Epithelial cell of esophagus (primary cell): ENCODE measurements around the gene CHGA.

Experiments used
- DNase-seq: peaks from one replicate; pipeline ENCODE4 v3.0.0; 2010; ENCODE audit warnings: low read depth
- H3K4me3 ChIP-seq: 2 replicates; pipeline ENCODE4 v1.5.1; 2011; ENCODE audit warnings: mild to moderate bottlenecking, low read length, control low read depth
- TF ChIP-seq, protein P1 (sequence below): IDR thresholded peaks from 2 replicates; pipeline ENCODE4 v1.5.1; 2011; ENCODE audit warnings: low read depth, mild to moderate bottlenecking, low read length, control low read depth, inconsistent platforms; ENCODE audit not compliant: insufficient read depth; ENCODE audit errors: missing control alignments

Gene CHGA

DNA sequence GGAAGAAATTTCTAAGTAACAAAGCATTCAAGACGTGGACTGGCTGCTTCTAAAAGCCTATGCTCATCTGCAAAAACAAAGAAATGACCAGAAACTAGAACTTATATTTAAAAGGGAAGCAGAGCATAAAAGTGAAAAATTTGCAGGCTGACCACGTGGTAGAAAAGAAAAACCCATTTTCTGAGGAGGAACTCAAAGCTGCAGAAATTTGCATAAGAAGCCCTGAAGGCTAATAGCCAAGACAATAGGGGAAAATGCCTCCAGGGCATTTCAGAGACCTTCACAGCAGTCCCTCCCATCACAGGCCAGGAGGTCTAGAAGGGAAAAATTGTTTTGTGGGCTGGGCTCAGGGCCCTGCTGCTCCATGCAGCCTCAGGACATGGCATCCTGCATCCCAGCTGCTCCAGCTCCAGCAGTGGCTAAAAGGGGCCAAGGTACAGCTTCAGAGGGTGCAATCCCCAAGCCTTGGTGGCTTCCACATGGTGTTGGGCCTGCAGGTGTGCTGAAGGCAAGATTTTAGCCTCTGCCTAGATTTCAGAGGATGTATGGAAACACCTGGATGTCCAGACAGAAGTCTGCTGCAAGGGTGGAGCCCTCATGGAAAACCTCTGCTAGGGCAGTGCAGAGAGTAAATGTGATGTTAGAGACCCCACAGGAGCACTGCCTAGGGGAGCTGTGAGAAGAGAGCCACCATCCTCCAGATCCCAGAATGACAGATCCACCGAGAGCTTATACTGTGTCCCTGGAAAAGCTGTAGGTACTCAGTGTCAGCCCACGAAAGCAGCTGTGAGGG is 55.5 kb downstream of the CHGA start:
- DNase-seq, result no peak
- TF ChIP-seq, protein P1, sequence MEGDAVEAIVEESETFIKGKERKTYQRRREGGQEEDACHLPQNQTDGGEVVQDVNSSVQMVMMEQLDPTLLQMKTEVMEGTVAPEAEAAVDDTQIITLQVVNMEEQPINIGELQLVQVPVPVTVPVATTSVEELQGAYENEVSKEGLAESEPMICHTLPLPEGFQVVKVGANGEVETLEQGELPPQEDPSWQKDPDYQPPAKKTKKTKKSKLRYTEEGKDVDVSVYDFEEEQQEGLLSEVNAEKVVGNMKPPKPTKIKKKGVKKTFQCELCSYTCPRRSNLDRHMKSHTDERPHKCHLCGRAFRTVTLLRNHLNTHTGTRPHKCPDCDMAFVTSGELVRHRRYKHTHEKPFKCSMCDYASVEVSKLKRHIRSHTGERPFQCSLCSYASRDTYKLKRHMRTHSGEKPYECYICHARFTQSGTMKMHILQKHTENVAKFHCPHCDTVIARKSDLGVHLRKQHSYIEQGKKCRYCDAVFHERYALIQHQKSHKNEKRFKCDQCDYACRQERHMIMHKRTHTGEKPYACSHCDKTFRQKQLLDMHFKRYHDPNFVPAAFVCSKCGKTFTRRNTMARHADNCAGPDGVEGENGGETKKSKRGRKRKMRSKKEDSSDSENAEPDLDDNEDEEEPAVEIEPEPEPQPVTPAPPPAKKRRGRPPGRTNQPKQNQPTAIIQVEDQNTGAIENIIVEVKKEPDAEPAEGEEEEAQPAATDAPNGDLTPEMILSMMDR, result no peak
- no peak overlapping the region for H3K4me3 ChIP-seq

DNA sequence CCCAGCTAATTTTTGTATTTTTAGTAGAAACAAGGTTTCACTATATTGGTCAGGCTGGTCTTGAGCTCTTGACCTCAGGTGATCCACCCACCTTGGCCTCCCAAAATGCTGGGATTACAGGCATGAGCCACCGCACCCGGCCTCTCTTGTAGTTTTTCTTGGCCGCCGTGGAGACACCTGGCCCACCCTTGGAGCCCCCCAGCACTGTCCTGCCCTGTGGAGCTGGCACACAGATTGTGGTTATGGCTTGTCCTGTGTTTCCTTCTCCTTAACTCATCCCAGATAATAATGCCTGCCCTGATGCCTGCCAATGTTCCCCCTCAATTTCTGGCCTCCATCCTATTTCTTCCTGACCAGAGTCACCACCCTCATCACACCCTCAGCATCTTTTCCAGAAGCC is 57.9 kb downstream of the CHGA start:
- TF ChIP-seq, protein P1, result no peak
- no peak overlapping the region for H3K4me3 ChIP-seq
- no peak for DNase-seq

DNA sequence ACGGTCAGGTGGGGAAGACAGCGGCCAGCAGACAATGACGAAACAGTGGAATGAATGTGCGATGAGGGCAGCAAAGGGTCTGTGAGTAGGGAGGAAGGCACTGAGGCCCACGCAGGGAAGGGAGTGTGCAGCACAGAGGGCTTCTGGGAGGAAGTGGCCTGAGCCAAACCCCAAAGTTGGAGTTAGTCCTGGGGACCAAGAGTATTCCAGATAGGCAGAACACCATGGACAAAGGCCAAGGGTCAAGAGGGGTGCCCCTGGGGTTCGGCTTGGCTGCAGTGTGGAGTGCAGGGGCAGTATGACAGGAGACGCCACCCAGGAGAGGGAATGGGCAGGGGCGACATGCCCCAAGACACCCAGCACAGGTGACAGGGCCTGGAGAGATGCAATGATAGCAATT is 58.8 kb downstream of the CHGA start:
- TF ChIP-seq, protein P1, result no peak
- DNase-seq, result no peak

DNA sequence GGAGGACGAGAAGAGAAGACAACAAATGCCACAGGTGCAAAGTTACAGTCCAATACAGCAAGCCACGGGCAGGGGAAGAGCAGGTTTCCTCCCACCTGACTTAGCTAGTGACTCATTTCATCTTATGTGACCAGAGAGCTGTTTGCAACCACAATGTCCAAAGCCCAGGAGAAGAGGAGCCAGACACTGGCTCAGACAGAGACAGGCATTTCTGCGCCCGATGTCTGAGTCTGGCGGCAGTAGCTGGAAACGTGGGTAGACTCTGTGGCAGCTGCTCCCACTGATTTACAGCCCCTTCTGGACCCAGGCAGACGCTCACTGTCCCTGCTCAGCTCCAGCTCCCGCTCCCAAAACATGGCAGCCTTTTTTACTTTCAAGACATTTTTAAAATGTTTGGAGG is 60.0 kb downstream of the CHGA start:
- TF ChIP-seq, protein P1, result no peak
- no peak overlapping the region for H3K4me3 ChIP-seq
- DNase-seq, result peak; percentile 18

More for the DNA sequence above, 58.8 kb downstream of the CHGA start:
- no peak overlapping the region for H3K4me3 ChIP-seq

DNA sequence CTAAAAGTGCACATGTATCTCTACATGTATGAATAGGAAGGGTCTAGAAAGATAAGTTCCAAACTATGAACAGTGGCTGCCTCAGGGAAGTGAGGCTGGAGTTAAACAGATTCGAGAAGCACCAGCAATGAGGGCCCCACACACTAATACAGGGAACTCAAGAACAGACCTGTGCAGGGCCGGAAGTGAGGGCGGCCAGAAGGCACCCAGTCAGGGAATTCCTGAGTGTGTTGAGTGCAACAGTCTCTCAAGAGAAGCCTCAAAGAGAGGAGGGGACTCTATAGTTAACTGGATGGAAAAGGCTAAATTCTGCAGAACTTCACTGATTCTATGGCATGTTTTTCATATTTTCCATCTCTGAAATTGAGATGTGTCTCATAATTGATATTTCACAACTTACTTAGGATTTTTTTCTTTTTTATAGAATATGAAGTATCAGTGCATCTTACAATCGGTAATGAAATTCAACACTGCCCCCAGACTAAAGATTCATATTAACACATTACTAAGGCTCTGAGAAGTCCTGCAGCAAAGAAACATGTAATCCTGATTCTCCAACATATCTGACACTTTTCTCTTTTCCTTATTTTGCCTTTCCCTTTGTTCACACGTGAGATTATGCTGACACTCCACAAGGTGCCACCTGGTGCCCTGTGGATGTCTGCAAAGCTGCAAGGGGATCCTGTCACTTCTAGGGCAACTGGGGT is 61.3 kb downstream of the CHGA start:
- DNase-seq, result peak; percentile 37
- TF ChIP-seq, protein P1, result no peak
- no peak overlapping the region for H3K4me3 ChIP-seq
